SK-N-SH treated with all-trans-retinoic acid at 6 μM for 48 hours (cell line): ENCODE results near the gene MYEOV.

Experiments
- BACH2 ChIP-seq: fragments of 250-450 bp; sonication (Bioruptor Pico); IDR thresholded peaks from 2 replicates; pipeline ENCODE4 v1.9.0; 2021; ENCODE audit warnings: mild to moderate bottlenecking, borderline replicate concordance
- ESRRG ChIP-seq: fragments of 250-450 bp; sonication (Bioruptor Pico); IDR thresholded peaks from 2 replicates; pipeline ENCODE4 v1.6.1; 2021; ENCODE audit warnings: mild to moderate bottlenecking
- OSR1 ChIP-seq: fragments of 250-450 bp; sonication (Bioruptor Pico); IDR thresholded peaks from 2 replicates; pipeline ENCODE4 v1.8.0; 2022; ENCODE audit warnings: moderate library complexity, mild to moderate bottlenecking, inconsistent platforms
- RARB ChIP-seq: fragments of 250-450 bp; sonication (Bioruptor Pico); IDR thresholded peaks from 2 replicates; pipeline ENCODE4 v1.8.0; 2021; ENCODE audit warnings: mild to moderate bottlenecking, moderate library complexity
- SNAI2 ChIP-seq: fragments of 250-450 bp; sonication (Bioruptor Pico); IDR thresholded peaks from 2 replicates; pipeline ENCODE4 v1.5.0; 2020; ENCODE audit warnings: mild to moderate bottlenecking, moderate library complexity
- TCF4 ChIP-seq: fragments of 250-450 bp; sonication (Bioruptor Pico); IDR thresholded peaks from 2 replicates; pipeline ENCODE4 v1.8.0; 2021; ENCODE audit warnings: mild to moderate bottlenecking, moderate library complexity, borderline replicate concordance
- ZFP3 ChIP-seq: fragments of 250-450 bp; sonication (Bioruptor Pico); IDR thresholded peaks from 2 replicates; pipeline ENCODE4 v1.5.0; 2020; ENCODE audit warnings: mild to moderate bottlenecking, moderate library complexity
- ZFP30 ChIP-seq: fragments of 450-650 bp; formaldehyde crosslinking; IDR thresholded peaks from 2 replicates; pipeline ENCODE4 v1.5.0; 2022; ENCODE audit warnings: mild to moderate bottlenecking, moderate library complexity
- ZNF565 ChIP-seq: fragments of 450-650 bp; formaldehyde crosslinking; conservative IDR thresholded peaks from 2 replicates; pipeline ENCODE4 v1.5.0; 2020; ENCODE audit warnings: low read depth, mild to moderate bottlenecking, moderate library complexity
- TF ChIP-seq, protein P1 (sequence below): fragments of 250-450 bp; sonication (Bioruptor Pico); IDR thresholded peaks from 2 replicates; pipeline ENCODE4 v1.8.0; 2020; ENCODE audit warnings: mild to moderate bottlenecking, moderate library complexity, borderline replicate concordance
- TF ChIP-seq, protein P2 (sequence below): fragments of 250-450 bp; sonication (Bioruptor Pico); IDR thresholded peaks from 2 replicates; pipeline ENCODE4 v1.8.0; 2021; ENCODE audit warnings: low read depth, mild to moderate bottlenecking, moderate library complexity, borderline replicate concordance
- TF ChIP-seq, protein P3 (sequence below): fragments of 250-450 bp; sonication (Bioruptor Pico); IDR thresholded peaks from 2 replicates; pipeline ENCODE4 v1.5.1; 2021; ENCODE audit warnings: mild to moderate bottlenecking, moderate library complexity
- TF ChIP-seq, protein P4 (sequence below): fragments of 250-450 bp; sonication (Bioruptor Pico); IDR thresholded peaks from 2 replicates; pipeline ENCODE4 v1.5.1; 2020; ENCODE audit warnings: low read depth, mild to moderate bottlenecking, moderate library complexity

DNA sequence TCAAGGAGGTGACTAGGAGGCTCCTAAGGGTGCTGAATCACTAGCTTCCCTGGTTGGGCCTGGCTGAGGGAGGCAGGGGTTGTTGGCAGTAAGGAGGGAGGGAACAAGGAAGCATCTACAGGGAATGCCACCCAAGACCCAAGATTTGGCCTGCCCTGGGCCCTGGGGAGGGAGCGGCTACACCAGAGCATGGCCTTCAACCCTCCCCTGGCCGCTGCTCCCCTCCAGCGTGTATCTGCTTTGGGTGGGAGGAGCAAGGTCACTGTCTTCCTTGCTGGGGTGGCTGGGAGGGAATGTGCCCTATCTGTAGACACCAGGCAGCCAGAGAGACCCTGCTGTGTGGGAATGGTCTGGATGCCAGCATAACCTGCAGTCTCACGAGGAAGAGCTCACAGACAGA, 29.5 kb upstream of the MYEOV start:
- TF ChIP-seq BACH2 (CRISPR knock-in tag) = no peak
- TF ChIP-seq, protein P1, sequence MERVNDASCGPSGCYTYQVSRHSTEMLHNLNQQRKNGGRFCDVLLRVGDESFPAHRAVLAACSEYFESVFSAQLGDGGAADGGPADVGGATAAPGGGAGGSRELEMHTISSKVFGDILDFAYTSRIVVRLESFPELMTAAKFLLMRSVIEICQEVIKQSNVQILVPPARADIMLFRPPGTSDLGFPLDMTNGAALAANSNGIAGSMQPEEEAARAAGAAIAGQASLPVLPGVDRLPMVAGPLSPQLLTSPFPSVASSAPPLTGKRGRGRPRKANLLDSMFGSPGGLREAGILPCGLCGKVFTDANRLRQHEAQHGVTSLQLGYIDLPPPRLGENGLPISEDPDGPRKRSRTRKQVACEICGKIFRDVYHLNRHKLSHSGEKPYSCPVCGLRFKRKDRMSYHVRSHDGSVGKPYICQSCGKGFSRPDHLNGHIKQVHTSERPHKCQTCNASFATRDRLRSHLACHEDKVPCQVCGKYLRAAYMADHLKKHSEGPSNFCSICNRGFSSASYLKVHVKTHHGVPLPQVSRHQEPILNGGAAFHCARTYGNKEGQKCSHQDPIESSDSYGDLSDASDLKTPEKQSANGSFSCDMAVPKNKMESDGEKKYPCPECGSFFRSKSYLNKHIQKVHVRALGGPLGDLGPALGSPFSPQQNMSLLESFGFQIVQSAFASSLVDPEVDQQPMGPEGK (CRISPR knock-in tag) = no peak
- no peak for TF ChIP-seq ZNF565 (CRISPR knock-in tag)
- TF ChIP-seq OSR1 = no peak
- TF ChIP-seq ESRRG (CRISPR knock-in tag) = no peak
- no peak for TF ChIP-seq ZFP30 (CRISPR knock-in tag)
- TF ChIP-seq RARB = no peak
- no peak for TF ChIP-seq ZFP3 (CRISPR knock-in tag)
- TF ChIP-seq, protein P2, sequence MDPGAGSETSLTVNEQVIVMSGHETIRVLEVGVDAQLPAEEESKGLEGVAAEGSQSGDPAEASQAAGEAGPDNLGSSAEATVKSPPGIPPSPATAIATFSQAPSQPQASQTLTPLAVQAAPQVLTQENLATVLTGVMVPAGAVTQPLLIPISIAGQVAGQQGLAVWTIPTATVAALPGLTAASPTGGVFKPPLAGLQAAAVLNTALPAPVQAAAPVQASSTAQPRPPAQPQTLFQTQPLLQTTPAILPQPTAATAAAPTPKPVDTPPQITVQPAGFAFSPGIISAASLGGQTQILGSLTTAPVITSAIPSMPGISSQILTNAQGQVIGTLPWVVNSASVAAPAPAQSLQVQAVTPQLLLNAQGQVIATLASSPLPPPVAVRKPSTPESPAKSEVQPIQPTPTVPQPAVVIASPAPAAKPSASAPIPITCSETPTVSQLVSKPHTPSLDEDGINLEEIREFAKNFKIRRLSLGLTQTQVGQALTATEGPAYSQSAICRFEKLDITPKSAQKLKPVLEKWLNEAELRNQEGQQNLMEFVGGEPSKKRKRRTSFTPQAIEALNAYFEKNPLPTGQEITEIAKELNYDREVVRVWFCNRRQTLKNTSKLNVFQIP (CRISPR knock-in tag) = no peak
- no peak for TF ChIP-seq TCF4 (CRISPR knock-in tag)
- no peak for TF ChIP-seq SNAI2 (CRISPR knock-in tag)
- TF ChIP-seq, protein P3, sequence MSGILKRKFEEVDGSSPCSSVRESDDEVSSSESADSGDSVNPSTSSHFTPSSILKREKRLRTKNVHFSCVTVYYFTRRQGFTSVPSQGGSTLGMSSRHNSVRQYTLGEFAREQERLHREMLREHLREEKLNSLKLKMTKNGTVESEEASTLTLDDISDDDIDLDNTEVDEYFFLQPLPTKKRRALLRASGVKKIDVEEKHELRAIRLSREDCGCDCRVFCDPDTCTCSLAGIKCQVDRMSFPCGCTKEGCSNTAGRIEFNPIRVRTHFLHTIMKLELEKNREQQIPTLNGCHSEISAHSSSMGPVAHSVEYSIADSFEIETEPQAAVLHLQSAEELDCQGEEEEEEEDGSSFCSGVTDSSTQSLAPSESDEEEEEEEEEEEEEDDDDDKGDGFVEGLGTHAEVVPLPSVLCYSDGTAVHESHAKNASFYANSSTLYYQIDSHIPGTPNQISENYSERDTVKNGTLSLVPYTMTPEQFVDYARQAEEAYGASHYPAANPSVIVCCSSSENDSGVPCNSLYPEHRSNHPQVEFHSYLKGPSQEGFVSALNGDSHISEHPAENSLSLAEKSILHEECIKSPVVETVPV (CRISPR knock-in tag) = no peak
- TF ChIP-seq, protein P4, sequence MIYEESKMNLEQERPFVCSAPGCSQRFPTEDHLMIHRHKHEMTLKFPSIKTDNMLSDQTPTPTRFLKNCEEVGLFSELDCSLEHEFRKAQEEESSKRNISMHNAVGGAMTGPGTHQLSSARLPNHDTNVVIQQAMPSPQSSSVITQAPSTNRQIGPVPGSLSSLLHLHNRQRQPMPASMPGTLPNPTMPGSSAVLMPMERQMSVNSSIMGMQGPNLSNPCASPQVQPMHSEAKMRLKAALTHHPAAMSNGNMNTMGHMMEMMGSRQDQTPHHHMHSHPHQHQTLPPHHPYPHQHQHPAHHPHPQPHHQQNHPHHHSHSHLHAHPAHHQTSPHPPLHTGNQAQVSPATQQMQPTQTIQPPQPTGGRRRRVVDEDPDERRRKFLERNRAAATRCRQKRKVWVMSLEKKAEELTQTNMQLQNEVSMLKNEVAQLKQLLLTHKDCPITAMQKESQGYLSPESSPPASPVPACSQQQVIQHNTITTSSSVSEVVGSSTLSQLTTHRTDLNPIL (CRISPR knock-in tag) = no peak
